NCI-H345 (cell line): Measurements from ENCODE around the gene TRMT2A.

ENCODE experiments used
- DNase-seq: peaks from one replicate; lab custom pipeline; 2025; lab: John Stamatoyannopoulos, UW

Gene TRMT2A

GRCh38 chr22:20135265-20135664, 18.2 kb upstream of the TRMT2A start:
- no peak for DNase-seq

- DNase-seq, result no peak
These were observed 17.0 kb upstream of the TRMT2A start for GRCh38 chr22:20133930-20134549.

GRCh38 chr22:20132686-20133246, 15.7 kb upstream of the TRMT2A start:
- DNase-seq, result no peak

- no peak for DNase-seq
These were observed 15.0 kb upstream of the TRMT2A start for GRCh38 chr22:20131859-20132685.

- no peak for DNase-seq
These were observed 14.5 kb upstream of the TRMT2A start, which contains the start of gene ZDHHC8 for GRCh38 chr22:20131597-20131858. ZDHHC8 (plus strand) TSS chr22:20131804; CDS start chr22:20131948, 144 bp downstream.

- peak; percentile 59 for DNase-seq
These were observed 13.9 kb upstream of the TRMT2A start for GRCh38 chr22:20130731-20131596.

- peak; percentile 42 for DNase-seq
These were observed 13.3 kb upstream of the TRMT2A start for GRCh38 chr22:20130319-20130718.

GRCh38 chr22:20129747-20130014, 12.7 kb upstream of the TRMT2A start:
- no peak for DNase-seq

- no peak for DNase-seq
These were observed 12.1 kb upstream of the TRMT2A start for GRCh38 chr22:20128902-20129746.

GRCh38 chr22:20128619-20128901, 11.5 kb upstream of the TRMT2A start:
- no peak for DNase-seq

- DNase-seq, result no peak
These were observed 11.0 kb upstream of the TRMT2A start for GRCh38 chr22:20127869-20128618.

- DNase-seq, result no peak
These were observed 10.4 kb upstream of the TRMT2A start for GRCh38 chr22:20127318-20127868.

GRCh38 chr22:20126284-20127029, 9.4 kb upstream of the TRMT2A start:
- peak; percentile 48 for DNase-seq

GRCh38 chr22:20125201-20126174, 8.5 kb upstream of the TRMT2A start:
- DNase-seq, result no peak

GRCh38 chr22:20124083-20124787, 7.2 kb upstream of the TRMT2A start:
- DNase-seq, result no peak

- DNase-seq, result no peak
These were observed 6.5 kb upstream of the TRMT2A start for GRCh38 chr22:20123366-20124082.

GRCh38 chr22:20121856-20122415, 4.9 kb upstream of the TRMT2A start:
- no peak for DNase-seq
